GM12891 (cell line): ENCODE results near the gene HMG20A.

ENCODE experiments used
- POLR2A ChIP-seq: IDR thresholded peaks from 2 replicates; pipeline ENCODE4 v1.6.1; 2011; ENCODE audit warnings: low read depth, low read length, control low read depth
- POLR2AphosphoS5 ChIP-seq: IDR thresholded peaks from 2 replicates; pipeline ENCODE4 v1.6.1; 2011; ENCODE audit warnings: low read depth, low read length, control low read depth
- POU2F2 ChIP-seq: IDR thresholded peaks from 2 replicates; pipeline ENCODE4 v1.6.1; 2011; ENCODE audit warnings: low read depth, mild to moderate bottlenecking, control low read depth, low read length, moderate library complexity
- SPI1 ChIP-seq: IDR thresholded peaks from 2 replicates; pipeline ENCODE4 v1.6.1; 2011; ENCODE audit warnings: low read depth, low read length, control low read depth

DNA sequence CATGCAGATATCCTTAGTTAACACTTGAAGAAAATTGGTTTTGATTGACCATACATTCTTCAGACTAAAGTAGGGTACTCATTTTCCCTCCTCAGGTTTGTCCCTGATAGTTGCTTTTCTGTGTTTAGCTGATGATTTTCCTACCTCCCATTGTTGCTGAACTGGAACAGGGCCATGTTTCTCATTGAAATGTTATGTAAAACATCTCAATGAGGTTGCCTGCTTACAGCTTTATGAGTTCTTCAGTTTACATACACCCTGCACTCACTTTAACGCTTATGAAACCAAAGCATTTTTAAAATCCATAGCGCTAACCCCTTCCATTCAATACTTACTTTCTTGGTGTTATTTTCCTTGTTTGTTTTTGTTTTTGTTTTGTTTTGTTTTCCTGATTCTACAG, 61.9 kb downstream of the HMG20A start:
- TF ChIP-seq POLR2AphosphoS5 (no peak), POLR2A (no peak), SPI1 (no peak), POU2F2 (no peak)
